ENCODE data around the gene FABP7.

FABP7 gene

GRCh38 chr6:122760330-122760729, 19.2 kb upstream of the FABP7 start:
- DNase-seq = no peak

GRCh38 chr6:122766256-122766655, 13.3 kb upstream of the FABP7 start:
- DNase-seq = no peak

- DNase-seq = no peak
Observed at GRCh38 chr6:122770835-122771601, 8.5 kb upstream of the FABP7 start.

- no peak for DNase-seq
Observed at GRCh38 chr6:122772724-122773415, 6.6 kb upstream of the FABP7 start.

DNA sequence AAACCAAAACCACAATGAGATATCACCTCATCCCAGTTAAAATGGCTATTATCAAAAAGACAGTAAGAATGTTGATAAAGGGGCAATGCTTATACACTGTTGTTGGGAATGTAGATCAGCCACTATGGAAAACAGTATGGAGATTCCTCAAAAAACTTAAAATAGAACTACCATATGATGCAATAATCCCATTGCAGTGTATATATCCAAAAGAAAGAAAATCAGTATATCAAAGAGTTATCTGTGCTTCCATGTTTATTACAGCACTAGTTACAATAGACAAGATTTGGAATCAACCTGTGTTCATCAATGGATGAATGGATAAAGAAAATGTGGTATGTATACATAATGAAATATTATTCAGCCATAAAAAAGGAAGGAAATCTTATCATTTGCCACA, 3.5 kb upstream of the FABP7 start:
- DNase-seq = no peak

DNA sequence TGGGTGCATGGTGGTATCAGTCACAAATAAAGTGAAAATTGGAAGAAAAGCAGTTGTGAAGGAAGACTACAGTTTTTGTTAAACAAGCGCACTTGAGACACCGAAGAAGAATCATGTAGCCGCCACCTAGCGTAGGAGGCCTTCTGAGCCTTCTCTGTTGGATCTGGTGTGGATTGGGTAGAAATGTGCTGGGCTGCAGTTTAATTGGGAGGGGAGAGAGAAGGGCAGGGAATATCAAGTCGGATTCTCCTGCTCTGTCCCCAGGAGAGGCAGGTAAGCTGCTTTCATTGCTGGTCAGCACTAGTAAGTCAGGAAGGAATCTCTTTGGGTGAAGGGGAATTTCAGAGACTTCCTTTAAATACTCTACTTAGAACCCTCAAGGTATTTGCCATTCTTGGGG, 1.2 kb upstream of the FABP7 start:
- no peak for DNase-seq

DNA sequence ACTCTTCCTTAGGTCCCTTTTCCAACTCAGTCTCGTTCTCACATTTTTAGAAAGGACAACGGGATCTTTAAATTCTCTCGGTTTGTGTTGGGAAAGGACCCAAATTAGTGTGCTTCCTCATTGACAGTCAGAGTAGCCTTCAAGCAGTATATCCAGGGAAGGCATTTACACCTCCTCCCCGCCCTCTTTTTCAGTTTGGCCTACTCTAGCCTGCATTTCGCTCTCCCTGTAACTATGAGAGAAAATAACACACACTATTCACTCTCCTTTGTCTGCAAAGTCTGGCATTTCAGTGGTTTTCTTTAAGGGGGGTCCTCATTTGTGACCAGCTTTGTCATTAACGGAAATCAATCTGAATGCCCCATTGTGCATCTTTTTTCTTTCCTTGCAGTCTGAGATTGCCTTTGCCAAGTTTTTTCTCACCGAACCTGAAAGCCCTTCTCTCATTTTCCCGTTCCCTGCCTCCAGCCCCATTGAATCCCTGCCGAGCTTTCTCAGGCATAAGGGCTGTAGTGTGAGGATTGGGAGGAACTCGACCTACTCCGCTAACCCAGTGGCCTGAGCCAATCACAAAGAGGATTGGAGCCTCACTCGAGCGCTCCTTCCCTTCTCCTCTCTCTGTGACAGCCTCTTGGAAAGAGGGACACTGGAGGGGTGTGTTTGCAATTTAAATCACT, 393 bp upstream of the FABP7 start:
- DNase-seq = no peak

GRCh38 chr6:122780114-122780513, 598 bp downstream of the FABP7 start:
- no peak for DNase-seq

DNA sequence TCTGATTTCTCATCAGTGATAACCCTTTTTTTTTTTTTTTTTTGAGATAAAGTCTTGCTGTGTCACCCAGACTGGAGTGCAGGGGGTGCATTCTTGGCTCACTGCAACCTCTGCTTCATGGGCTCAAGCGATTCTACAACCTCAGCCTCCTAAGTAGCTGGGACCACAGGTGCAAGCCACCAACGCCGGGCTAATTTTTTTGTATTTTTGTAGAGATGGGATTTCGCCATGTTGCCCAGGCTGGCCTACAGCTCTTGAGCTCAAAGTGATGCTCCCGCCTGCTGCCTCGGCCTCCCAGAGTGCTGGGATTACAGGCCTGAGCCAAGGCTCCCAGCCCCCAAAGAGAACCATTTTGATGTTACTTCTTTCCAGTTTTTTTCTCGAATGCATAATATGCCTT, 2.2 kb downstream of the FABP7 start:
- DNase-seq = no peak

- no peak for DNase-seq
Observed at GRCh38 chr6:122783401-122783800, 3.9 kb downstream of the FABP7 start.

DNA sequence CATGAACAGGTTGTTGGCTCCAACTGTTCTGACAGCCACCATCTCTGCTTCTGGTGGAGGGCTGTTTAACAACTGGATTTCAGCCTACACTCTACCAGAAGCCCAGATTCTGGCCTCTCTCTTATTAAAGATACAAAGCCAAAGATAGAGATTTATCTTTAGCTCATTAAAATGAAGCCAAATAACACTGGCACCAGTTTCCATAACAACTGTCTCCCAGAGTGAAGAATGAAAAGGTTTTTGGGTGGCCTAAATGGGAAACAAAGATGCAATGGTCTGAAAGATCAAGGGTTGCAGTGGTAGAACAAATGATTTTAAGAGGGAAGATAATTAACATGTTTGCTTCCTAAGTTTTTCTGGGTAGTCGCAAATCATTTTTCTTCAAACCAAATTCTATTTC, 6.4 kb downstream of the FABP7 start:
- no peak for DNase-seq

DNA sequence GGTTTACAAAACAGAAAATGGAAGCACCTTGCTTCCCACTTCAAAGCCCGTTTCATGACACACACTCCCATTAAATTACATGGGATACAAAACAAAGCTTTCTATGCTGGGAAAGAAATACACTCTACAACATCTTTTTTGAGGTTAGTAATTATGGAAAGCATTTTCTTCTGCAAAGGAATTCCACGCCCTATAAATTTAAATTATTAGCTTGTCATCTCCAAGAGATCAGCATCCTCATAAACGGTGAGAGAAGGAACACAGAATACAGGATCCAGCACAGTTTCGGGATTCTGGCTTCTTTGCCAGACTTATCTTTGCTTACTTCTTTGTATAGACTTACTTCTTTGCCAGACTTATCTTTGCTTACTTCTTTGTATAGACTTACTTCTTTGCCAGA, 8.2 kb downstream of the FABP7 start:
- DNase-seq = no peak

DNA sequence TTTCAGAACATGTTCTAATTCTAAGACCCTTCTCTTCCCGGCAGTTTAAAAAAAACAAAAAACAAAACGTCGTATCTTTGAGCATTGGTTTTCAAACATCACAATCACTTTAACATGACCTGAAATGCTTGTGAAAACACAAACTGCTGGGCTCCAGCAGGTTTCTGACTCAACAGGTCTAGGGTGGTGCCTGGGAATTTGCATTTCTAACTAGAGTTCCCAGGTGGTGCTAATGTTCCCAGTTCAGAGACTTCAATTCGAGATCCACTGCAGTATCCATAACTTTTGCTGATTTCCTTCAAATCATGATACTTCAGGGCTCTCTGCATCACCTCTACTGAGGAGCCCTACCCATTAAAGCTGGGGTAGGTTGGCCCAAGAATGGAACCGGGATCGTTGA, 8.7 kb downstream of the FABP7 start:
- no peak for DNase-seq

GRCh38 chr6:122788663-122789181, 9.2 kb downstream of the FABP7 start:
- no peak for DNase-seq

DNA sequence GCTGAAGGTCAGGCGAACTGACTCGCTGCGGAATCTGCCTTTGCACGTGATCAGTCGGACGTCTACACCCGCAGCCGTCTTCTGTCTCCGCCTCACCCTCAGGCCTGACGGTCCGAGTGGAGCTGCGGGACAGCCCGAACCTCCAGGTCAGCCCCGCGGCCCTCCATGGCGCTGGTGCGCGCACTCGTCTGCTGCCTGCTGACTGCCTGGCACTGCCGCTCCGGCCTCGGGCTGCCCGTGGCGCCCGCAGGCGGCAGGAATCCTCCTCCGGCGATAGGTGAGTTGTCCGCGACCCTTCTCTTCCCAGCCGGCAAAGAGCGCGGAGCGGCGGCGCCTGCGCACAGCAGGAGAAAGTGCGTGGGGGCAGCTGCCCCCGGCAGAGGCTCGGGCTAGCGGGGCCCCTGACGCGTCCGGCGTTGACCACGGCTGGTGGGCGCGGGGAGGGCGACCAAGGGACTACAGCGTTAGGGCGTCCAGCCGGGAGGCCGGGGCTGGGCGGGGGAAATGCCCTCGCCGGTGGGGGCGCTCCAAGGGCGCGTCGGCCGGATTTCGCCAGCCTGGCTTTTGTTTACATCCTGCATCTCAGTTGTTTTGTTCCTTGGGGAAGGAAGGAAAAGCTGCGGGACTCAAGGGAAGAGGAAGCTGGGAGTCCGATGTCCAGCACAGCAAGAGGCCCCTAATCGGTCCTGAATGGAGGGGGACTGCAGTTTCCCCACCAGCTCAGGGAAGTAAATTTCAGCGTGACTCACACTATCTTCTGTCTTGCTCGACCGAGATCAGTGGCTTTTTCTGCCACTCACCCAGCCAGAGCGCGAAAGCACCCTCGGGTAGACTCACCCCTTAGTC, 9.9 kb downstream of the FABP7 start, which contains the start of gene SMPDL3A:
Gene SMPDL3A, plus strand, starts transcription at position 77 of the 846 bp plus-strand sequence. Its CDS starts 89 bp downstream, at position 166.
- DNase-seq = peak; percentile 59

GRCh38 chr6:122790028-122790422, 10.5 kb downstream of the FABP7 start:
- no peak for DNase-seq

DNA sequence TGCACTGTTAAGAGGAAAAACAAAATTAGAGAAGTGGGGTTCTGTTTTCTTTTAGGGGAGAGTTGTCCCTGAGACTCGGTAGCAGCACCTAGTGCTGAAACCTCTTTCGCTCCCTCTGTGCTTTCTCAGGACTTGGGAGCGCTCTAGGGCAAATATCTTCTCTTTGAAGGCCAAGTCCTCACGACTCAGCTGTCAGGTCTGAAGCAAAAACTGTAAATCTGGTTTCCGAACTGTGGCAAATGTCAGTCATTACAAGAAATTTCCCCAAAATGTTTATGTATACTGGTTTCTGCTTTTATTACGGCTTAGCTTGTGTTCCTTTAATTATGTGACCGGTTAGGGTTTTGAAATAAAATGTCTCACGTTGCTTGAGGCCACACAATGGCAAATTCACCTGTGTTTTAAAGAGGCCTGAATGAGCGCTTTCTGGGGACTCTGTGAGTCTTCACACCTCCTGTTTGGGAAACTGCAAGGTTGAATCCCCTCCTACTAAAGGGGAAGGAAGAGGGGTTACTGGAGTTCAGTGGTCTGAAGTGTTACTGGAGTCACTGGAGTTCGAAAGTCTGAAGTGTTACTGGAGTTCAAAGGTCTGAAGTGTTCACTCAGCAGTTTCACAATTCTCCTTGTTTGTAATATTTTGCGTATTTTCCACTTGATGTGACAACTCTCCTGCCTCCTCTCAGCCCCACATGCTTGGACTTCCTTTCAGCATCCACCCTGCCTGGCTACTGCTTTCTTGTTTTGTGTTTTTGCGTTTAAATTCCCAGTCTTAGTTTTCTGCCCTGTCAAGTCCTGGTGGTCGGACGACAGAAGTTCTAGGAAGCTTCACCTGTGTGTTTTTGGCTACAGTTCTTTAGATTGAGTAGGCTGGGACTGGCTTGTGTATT, 11.2 kb downstream of the FABP7 start:
- DNase-seq = no peak

GRCh38 chr6:122791310-122791679, 11.8 kb downstream of the FABP7 start:
- no peak for DNase-seq

GRCh38 chr6:122792766-122793165, 13.2 kb downstream of the FABP7 start:
- DNase-seq = no peak

DNA sequence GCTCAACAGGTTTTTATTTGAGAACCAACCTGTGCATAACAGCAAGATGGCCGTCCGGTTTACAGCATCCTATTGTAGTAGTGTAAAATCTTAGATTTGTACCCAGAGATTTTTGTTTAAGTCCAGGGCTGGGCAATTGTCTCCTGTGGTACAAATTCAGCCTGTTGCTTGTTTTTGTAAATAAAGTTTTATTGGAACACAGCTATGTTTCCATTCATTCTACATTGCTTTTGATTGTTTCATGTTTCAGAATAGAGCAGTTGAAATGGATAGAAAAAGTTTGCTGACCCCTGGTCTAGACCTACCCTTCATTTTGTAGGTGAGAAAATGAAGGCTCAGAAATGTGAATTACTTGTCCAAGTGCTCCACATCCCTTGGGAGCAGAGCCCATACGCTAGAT, 18.0 kb downstream of the FABP7 start:
- no peak for DNase-seq

GRCh38 chr6:122798099-122798641, 18.7 kb downstream of the FABP7 start:
- DNase-seq = no peak
